Stimulated activated naive CD4-positive, alpha-beta T cell (primary cell): ENCODE measurements around the gene ITGA11.

Source experiments
- DNase-seq, 6 experiments: peaks; one replicate each; lab custom pipeline; 2025; lab: John Stamatoyannopoulos, UW

The ITGA11 gene, protein sequence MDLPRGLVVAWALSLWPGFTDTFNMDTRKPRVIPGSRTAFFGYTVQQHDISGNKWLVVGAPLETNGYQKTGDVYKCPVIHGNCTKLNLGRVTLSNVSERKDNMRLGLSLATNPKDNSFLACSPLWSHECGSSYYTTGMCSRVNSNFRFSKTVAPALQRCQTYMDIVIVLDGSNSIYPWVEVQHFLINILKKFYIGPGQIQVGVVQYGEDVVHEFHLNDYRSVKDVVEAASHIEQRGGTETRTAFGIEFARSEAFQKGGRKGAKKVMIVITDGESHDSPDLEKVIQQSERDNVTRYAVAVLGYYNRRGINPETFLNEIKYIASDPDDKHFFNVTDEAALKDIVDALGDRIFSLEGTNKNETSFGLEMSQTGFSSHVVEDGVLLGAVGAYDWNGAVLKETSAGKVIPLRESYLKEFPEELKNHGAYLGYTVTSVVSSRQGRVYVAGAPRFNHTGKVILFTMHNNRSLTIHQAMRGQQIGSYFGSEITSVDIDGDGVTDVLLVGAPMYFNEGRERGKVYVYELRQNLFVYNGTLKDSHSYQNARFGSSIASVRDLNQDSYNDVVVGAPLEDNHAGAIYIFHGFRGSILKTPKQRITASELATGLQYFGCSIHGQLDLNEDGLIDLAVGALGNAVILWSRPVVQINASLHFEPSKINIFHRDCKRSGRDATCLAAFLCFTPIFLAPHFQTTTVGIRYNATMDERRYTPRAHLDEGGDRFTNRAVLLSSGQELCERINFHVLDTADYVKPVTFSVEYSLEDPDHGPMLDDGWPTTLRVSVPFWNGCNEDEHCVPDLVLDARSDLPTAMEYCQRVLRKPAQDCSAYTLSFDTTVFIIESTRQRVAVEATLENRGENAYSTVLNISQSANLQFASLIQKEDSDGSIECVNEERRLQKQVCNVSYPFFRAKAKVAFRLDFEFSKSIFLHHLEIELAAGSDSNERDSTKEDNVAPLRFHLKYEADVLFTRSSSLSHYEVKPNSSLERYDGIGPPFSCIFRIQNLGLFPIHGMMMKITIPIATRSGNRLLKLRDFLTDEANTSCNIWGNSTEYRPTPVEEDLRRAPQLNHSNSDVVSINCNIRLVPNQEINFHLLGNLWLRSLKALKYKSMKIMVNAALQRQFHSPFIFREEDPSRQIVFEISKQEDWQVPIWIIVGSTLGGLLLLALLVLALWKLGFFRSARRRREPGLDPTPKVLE

GRCh38 chr15:68431792-68432401 lies at the start of gene ITGA11:
Gene ITGA11, minus strand, starts transcription at chr15:68432163. Its CDS starts 97 bp downstream, at chr15:68432066.
- DNase-seq: no peak

DNA sequence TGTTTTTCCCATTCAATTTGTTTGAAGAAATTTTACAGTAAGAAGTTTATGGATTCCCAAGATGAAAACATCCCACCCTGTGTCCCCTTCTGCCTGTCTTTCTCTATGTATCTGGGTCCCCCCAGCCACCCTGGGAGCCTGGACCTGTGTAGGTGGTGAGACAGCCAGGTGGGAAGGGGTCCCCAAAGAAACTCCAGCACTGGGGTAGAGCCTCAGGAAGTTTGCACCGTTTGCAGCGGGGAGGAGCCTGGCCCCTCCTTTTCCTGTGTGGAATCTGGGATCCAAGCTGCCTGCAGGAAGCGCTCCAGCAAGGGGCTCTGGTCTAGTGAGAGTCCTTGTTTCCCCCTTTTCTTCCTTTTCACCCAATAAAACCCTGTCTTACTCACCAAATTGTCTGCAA lies 49.4 kb upstream of the ITGA11 start:
- no peak for DNase-seq

- no peak for DNase-seq
Observed at GRCh38 chr15:68480296-68480695, 48.3 kb upstream of the ITGA11 start.

GRCh38 chr15:68479870-68480269 lies 47.9 kb upstream of the ITGA11 start:
- DNase-seq: no peak

- no peak for DNase-seq
Observed at GRCh38 chr15:68479406-68479805, 47.4 kb upstream of the ITGA11 start.

DNA sequence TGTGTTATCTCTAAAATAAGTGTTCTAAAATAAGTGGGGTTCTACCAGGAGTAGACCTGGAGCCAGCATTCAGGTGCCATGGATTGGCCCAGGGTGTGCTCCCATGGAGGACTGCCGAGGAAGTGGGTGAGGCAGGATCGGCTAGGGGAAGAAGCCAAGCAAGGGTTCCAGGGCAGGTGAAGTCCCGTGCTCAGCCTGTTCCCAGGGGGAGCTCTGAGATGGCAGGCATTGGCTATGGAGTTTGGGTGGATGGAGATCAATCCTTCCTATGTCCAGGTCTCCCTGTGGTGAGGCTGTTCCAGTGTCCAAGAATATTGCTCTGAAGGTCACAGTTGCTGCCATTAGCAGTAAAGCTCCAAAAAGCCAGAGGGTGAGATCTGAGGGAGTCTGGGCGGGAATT lies 46.9 kb upstream of the ITGA11 start:
- DNase-seq: no peak

DNA sequence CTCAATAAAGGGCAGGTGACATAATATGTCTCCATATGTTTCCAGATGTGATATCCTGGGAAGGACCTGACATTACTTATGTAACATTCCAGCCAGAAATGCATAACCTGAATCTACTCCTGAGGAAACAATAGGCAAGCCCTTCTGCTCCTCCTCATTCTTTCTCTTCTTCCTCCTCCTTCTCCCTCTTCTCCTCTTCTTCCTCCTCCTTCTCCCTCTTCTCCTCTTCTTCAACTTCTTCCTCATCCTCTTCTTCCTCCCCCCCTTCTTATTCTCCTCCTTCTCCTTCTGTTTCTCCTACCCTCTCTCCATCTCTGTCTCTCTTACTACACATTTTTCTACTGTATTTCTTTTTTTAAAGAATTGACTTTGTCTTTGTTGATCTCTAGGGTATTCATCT lies 43.5 kb upstream of the ITGA11 start:
- no peak for DNase-seq

- DNase-seq: no peak
Observed at GRCh38 chr15:68471541-68471940, 39.6 kb upstream of the ITGA11 start.

DNA sequence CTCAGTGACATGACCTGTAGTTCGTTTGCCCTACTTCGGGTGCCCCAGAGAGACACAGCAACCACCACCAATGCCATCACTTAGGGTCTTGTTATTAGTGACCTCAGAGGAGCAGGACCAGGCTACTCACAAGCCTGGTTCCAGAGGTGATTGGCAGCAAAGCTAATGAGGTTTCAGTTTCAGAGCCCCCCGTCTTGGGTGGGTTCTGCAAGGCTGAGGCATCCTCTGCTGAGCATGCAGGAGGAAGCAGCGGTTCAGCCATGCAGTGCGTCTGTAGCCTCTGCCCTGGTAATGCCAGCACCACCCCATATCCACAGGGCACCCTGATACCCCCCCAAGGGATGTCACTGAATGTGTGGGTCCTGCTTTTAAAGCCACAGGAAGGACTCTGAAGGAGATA lies 39.0 kb upstream of the ITGA11 start:
- DNase-seq: no peak

GRCh38 chr15:68470049-68470742 lies 38.2 kb upstream of the ITGA11 start:
- no peak for DNase-seq

GRCh38 chr15:68469162-68470048 lies 37.4 kb upstream of the ITGA11 start:
- DNase-seq: no peak

GRCh38 chr15:68466876-68467275 lies 34.9 kb upstream of the ITGA11 start:
- DNase-seq: no peak

DNA sequence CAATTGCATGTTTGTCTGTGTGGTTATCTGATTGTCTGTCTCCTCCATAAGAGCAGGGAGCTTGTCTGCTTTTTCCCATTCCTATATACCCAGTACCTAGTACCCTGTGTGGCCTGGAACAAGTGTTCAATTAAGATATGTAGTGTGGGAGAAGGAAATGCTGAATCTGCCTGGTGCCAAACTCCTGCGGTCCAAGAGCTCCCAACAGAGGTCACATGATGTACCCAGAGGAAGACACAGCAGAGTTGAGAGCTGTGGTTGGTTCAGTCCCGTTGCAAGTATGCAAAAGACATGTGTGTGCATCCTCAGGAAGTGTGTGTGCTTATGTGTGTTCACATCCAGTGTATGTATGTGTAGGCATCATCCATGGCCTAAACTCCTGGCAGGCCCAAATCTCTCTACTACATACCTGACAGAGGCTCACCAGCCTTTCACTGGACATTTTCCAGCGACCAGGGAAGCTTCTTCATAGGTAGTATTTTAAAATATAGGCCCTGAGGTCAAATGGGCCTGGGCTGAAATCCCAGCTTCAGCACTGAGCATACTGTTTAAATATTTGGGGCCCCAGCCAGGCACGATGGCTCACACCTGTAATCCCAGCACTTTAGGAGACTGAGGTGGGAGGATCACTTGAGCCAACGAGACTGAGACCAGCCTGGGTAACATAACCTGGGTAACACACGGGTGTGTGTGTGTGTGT lies 34.0 kb upstream of the ITGA11 start:
- DNase-seq: no peak

DNA sequence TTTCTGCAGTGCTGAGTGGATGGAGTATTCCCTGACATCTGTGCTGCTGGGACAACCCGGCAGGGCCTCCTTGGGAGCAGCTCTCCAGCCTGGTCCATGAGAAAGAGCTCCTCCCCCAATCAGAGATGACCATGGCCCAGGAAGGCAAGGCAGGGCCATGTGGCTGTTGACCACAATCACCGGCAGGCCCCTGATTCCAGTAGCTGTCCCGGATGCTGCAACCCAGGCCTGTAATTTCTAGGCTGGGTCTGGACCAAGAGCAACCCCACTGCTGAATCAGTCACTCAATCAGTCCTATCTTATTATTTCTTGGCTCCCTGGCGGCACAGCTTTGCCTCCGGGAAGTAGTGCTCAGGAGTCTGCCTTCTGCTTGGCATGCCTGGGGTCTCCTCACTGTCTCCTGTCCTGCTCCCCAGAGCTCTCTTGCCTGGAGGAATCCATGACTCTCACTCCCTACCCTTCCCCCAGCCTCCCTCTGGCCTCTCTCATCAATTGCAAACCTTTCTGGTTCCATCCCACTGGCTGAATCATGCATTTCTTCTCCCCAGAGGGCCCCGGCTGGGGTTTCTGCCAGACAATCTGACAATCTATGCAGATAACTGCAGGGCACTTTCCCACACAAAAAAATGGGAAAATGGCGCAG lies 32.6 kb upstream of the ITGA11 start:
- DNase-seq: no peak

DNA sequence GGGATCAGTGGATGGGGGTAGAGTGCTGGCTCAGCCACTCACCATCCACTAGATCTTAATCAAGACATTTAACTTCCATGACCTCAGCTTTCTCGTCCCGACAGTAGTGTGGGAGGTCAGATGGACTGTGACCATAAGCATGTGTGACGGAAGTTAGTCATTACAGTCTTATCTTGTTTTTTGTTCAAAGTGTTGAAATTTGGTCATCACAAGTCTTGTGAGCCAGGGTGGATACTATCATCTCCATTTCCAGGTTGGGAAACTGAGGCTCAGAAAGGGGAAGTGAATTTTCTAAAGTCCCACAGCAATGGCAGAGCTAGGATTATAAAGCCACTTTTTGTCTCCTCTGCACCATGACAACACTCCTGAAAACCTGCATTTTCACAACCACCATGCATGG lies 32.0 kb upstream of the ITGA11 start:
- DNase-seq: no peak

DNA sequence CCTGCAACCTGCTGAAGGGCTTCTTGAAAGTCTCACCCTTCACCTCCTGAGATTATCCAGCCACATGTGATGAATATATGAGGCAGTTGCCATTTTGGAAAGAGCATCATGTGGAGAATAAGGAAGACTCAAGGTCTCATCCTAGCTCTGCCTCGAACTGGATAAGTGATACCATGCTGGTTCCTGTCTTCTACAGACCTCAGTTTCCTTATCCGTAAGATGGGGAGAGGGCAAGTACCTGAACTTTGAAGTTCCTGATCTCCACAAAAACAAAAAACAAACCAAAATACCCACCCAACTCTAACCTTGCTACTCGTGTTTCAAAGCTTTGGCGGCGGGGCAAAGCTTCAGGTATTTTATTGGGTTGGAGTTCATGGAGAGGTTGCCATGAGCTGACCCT lies 31.5 kb upstream of the ITGA11 start:
- DNase-seq: no peak

GRCh38 chr15:68460166-68460565 lies 28.2 kb upstream of the ITGA11 start:
- no peak for DNase-seq

GRCh38 chr15:68450192-68450591 lies 18.2 kb upstream of the ITGA11 start:
- DNase-seq: no peak

GRCh38 chr15:68449389-68449788 lies 17.4 kb upstream of the ITGA11 start:
- no peak for DNase-seq
